H1 (cell line): Measurements from ENCODE around the gene CXXC5. TPM values are rescaled to one million over a fixed set of nuclear protein-coding genes. Genes with fewer than 3 reads are reported as not detected.

Experiments used
- CTCF ChIA-PET: fragments of 300-600 bp; sonication (Branson Sonifier 250); formaldehyde crosslinking; loops from one replicate; lab custom pipeline; 2021; ENCODE audit not compliant: partially characterized antibody; lab: Charles Lee
- POLR2A ChIA-PET: fragments of 300-600 bp; sonication (Branson Sonifier 250); formaldehyde crosslinking; loops from one replicate; lab custom pipeline; 2021; ENCODE audit warnings: inconsistent platforms; ENCODE audit not compliant: partially characterized antibody; lab: Charles Lee
- DNase-seq, 2 experiments: peaks; one replicate each; pipeline versions ENCODE4 v3.0.0 to v3.0.0-alpha.2; 2010 to 2022; ENCODE audit warnings: low spot score in 2 of 2, low read depth in 1 of 2, mixed read lengths in 1 of 2
- FAIRE-seq: peaks from 2 replicates; lab custom pipeline; 2011; peaks lifted over from hg19 to GRCh38; lab: Jason Lieb, UNC
- H2AFZ ChIP-seq: 2 replicates; pipeline ENCODE4 v1.8.1; 2012; ENCODE audit warnings: low read length, inconsistent platforms
- H2AK5ac ChIP-seq: 2 replicates; pipeline ENCODE4 v1.6.1; 2013; ENCODE audit warnings: low read depth, low read length
- H2BK120ac ChIP-seq: replicated peaks from 2 replicates; pipeline ENCODE3; 2013; ENCODE audit warnings: low read depth, low read length, inconsistent platforms
- H2BK12ac ChIP-seq: 2 replicates; pipeline ENCODE4 v1.6.1; 2013; ENCODE audit warnings: low read depth, low read length
- H2BK15ac ChIP-seq: 2 replicates; pipeline ENCODE4 v1.6.1; 2013; ENCODE audit warnings: low read length
- H2BK20ac ChIP-seq: 2 replicates; pipeline ENCODE4 v1.6.1; 2013; ENCODE audit warnings: low read length
- H2BK5ac ChIP-seq: 2 replicates; pipeline ENCODE4 v1.6.1; 2013; ENCODE audit warnings: low read depth, low read length
- H3K14ac ChIP-seq: 2 replicates; pipeline ENCODE4 v1.6.1; 2013; ENCODE audit warnings: inconsistent platforms; ENCODE audit not compliant: insufficient read length
- H3K18ac ChIP-seq: 2 replicates; pipeline ENCODE4 v1.6.1; 2013; ENCODE audit warnings: low read length; ENCODE audit errors: extremely low read depth
- H3K23ac ChIP-seq: 2 replicates; pipeline ENCODE4 v1.6.1; 2013; ENCODE audit warnings: inconsistent platforms; ENCODE audit not compliant: insufficient read length
- H3K23me2 ChIP-seq: 2 replicates; pipeline ENCODE4 v1.6.1; 2013; ENCODE audit warnings: low read depth, low read length
- H3K27ac ChIP-seq: 2 replicates; pipeline ENCODE4 v1.6.1; 2011; ENCODE audit warnings: low read depth, low read length, inconsistent platforms
- H3K27me3 ChIP-seq, 4 experiments: replicated peaks in 1 of 4; 1 replicate in 1 of 4; 2 replicates in 3 of 4; pipeline versions ENCODE4 v1.6.1 to v1.8.1; 2011 to 2013; ENCODE audit warnings: low read length in 3 of 4, mild to moderate bottlenecking in 3 of 4, inconsistent platforms in 2 of 4, mixed read lengths in 2 of 4, moderate library complexity in 1 of 4; ENCODE audit not compliant: control insufficient read depth in 3 of 4, insufficient read depth in 3 of 4; ENCODE audit errors: extremely low read depth in 1 of 4
- H3K36me3 ChIP-seq, 4 experiments: 2 replicates each; pipeline versions ENCODE4 v1.6.1 to v1.8.1; 2011 to 2013; ENCODE audit warnings: mild to moderate bottlenecking in 4 of 4, low read length in 3 of 4, moderate library complexity in 2 of 4, control low read depth in 1 of 4, inconsistent platforms in 1 of 4; ENCODE audit not compliant: insufficient read depth in 4 of 4, control insufficient read depth in 2 of 4
- H3K4ac ChIP-seq: replicated peaks from 2 replicates; pipeline ENCODE3; 2013; ENCODE audit warnings: low read length, low read depth, mixed read lengths, inconsistent platforms; ENCODE audit not compliant: insufficient read length
- H3K4me1 ChIP-seq, 4 experiments: replicated peaks in 1 of 4; 1 replicate in 1 of 4; 2 replicates in 3 of 4; pipeline versions ENCODE4 v1.6.1 to v1.8.1; 2011 to 2013; ENCODE audit warnings: low read length in 3 of 4, inconsistent platforms in 2 of 4, mixed read lengths in 1 of 4; ENCODE audit not compliant: insufficient read depth in 4 of 4, control insufficient read depth in 3 of 4
- H3K4me2 ChIP-seq, 2 experiments: 2 replicates each; pipeline versions ENCODE4 v1.6.1 to v1.8.1; 2011 to 2013; ENCODE audit warnings: low read depth in 2 of 2, low read length in 2 of 2, control low read depth in 1 of 2, inconsistent platforms in 1 of 2, mild to moderate bottlenecking in 1 of 2; ENCODE audit not compliant: insufficient read depth in 1 of 2
- H3K4me3 ChIP-seq, 4 experiments: fragments of 200-600, 300-600 bp in 1 of 4; sonication (generic), shearing (Covaris generic), sonication (Bioruptor Twin) in 1 of 4; 2 replicates each; pipeline versions ENCODE4 v1.5.1 to v1.8.1; 2011 to 2016; ENCODE audit warnings: low read length in 4 of 4, low read depth in 3 of 4, control low read depth in 2 of 4, inconsistent platforms in 2 of 4, mild to moderate bottlenecking in 2 of 4, mixed read lengths in 1 of 4, moderate library complexity in 1 of 4; ENCODE audit not compliant: insufficient read depth in 2 of 4; ENCODE audit errors: extremely low read depth in 1 of 4
- H3K56ac ChIP-seq: replicated peaks from 2 replicates; pipeline ENCODE3; 2013; ENCODE audit warnings: low read depth, mild to moderate bottlenecking, mixed read lengths, low read length, inconsistent platforms; ENCODE audit not compliant: insufficient read length
- H3K79me1 ChIP-seq: 2 replicates; pipeline ENCODE4 v1.6.1; 2013; ENCODE audit warnings: low read depth, low read length, control low read depth
- H3K79me2 ChIP-seq, 2 experiments: 2 replicates each; pipeline versions ENCODE4 v1.6.1 to v1.8.1; 2012 to 2013; ENCODE audit warnings: low read length in 2 of 2, mild to moderate bottlenecking in 2 of 2, inconsistent platforms in 1 of 2; ENCODE audit not compliant: insufficient read depth in 2 of 2, control insufficient read depth in 1 of 2
- H3K9ac ChIP-seq, 4 experiments: replicated peaks in 1 of 4; 1 replicate in 1 of 4; 2 replicates in 3 of 4; pipeline versions ENCODE4 v1.6.1 to v1.8.1; 2011 to 2013; ENCODE audit warnings: low read depth in 3 of 4, low read length in 3 of 4, control low read depth in 2 of 4, mild to moderate bottlenecking in 2 of 4, moderate library complexity in 2 of 4, inconsistent platforms in 1 of 4; ENCODE audit errors: extremely low read depth in 1 of 4
- H3K9me3 ChIP-seq, 2 experiments: 2 replicates each; pipeline versions ENCODE4 v1.6.1 to v1.8.1; 2012 to 2013; ENCODE audit warnings: mild to moderate bottlenecking in 2 of 2, moderate library complexity in 2 of 2, control low read depth in 1 of 2, inconsistent platforms in 1 of 2, low read depth in 1 of 2, low read length in 1 of 2, mixed read lengths in 1 of 2; ENCODE audit not compliant: insufficient read depth in 2 of 2
- H4K20me1 ChIP-seq, 2 experiments: replicated peaks in 1 of 2; 2 replicates each; pipeline versions ENCODE3 to v1.8.1; 2011 to 2013; ENCODE audit warnings: inconsistent platforms in 2 of 2, low read length in 2 of 2, mild to moderate bottlenecking in 1 of 2; ENCODE audit not compliant: insufficient read depth in 2 of 2, control insufficient read depth in 1 of 2
- H4K5ac ChIP-seq: 2 replicates; pipeline ENCODE4 v1.6.1; 2013; ENCODE audit warnings: low read length, low read depth, mixed read lengths, inconsistent platforms; ENCODE audit not compliant: insufficient read length
- H4K8ac ChIP-seq: 2 replicates; pipeline ENCODE4 v1.8.0; 2013; ENCODE audit warnings: mild to moderate bottlenecking, moderate library complexity, low read length, inconsistent platforms; ENCODE audit not compliant: insufficient read depth; ENCODE audit errors: extremely low read depth
- H4K91ac ChIP-seq: replicated peaks from 2 replicates; pipeline ENCODE3; 2013; ENCODE audit warnings: low read length, mixed read lengths, inconsistent platforms; ENCODE audit not compliant: insufficient read length
- BRCA1 ChIP-seq: IDR thresholded peaks from 2 replicates; pipeline ENCODE4 v1.6.1; 2012; ENCODE audit warnings: low read depth, low read length, improper control_type of control experiment
- CBX5 ChIP-seq: fragments of 300-800, 300-1000 bp; sonication (generic); IDR thresholded peaks from 2 replicates; pipeline ENCODE4 v1.7.1; 2016; ENCODE audit warnings: antibody characterized with exemption, low read length, low read depth
- CTCF ChIP-seq, 3 experiments: IDR thresholded peaks; 1 replicate in 2 of 3; 2 replicates in 1 of 3; pipeline versions ENCODE4 v1.5.1 to v1.6.1; 2011; ENCODE audit warnings: low read length in 3 of 3, mild to moderate bottlenecking in 3 of 3, inconsistent platforms in 2 of 3, low read depth in 1 of 3, moderate library complexity in 1 of 3; ENCODE audit not compliant: insufficient read depth in 1 of 3; ENCODE audit errors: control extremely low read depth in 1 of 3
- EGR1 ChIP-seq: IDR thresholded peaks from 2 replicates; pipeline ENCODE4 v1.6.1; 2011; ENCODE audit warnings: low read depth, low read length, borderline replicate concordance
- EP300 ChIP-seq, 2 experiments: IDR thresholded peaks; 1 replicate in 1 of 2; 2 replicates in 1 of 2; pipeline ENCODE4 v1.6.1; 2011 to 2012; ENCODE audit warnings: low read depth in 2 of 2, low read length in 2 of 2, mild to moderate bottlenecking in 2 of 2, borderline replicate concordance in 1 of 2, inconsistent platforms in 1 of 2, moderate library complexity in 1 of 2
- JUND ChIP-seq: IDR thresholded peaks from 2 replicates; pipeline ENCODE4 v1.6.1; 2011; ENCODE audit warnings: mild to moderate bottlenecking, improper control_type of control experiment, low read length
- PHF8 ChIP-seq: fragments of 200-600 bp; sonication (generic); conservative IDR thresholded peaks from 2 replicates; pipeline ENCODE4 v1.7.1; 2012; ENCODE audit warnings: low read depth, mild to moderate bottlenecking, inconsistent platforms, low read length, moderate library complexity
- SP4 ChIP-seq: IDR thresholded peaks from 2 replicates; pipeline ENCODE4 v1.6.1; 2012; ENCODE audit warnings: low read length, inconsistent platforms
- TEAD4 ChIP-seq: IDR thresholded peaks from 2 replicates; pipeline ENCODE4 v1.6.1; 2012; ENCODE audit warnings: low read depth, low read length, inconsistent platforms, mixed read lengths
- WGBS, 2 experiments: shearing (Covaris generic) in 1 of 2; methylation state at CpG; one replicate each; pipeline versions ENCODE4 v1.1.6 to v1.1.7; 2013 to 2015; ENCODE audit warnings: low lambda C conversion rate in 2 of 2, mixed read lengths in 2 of 2, inconsistent platforms in 1 of 2, low coverage in 1 of 2, missing lambda C conversion rate in 1 of 2; ENCODE audit not compliant: insufficient replicate concordance in 2 of 2, insufficient coverage in 1 of 2, insufficient read length in 1 of 2; ENCODE audit errors: extremely low coverage in 1 of 2, missing lambda C conversion rate in 1 of 2; 5-methylcytosine and 5-hydroxymethylcytosine counted together
- polyA plus RNA-seq, 7 experiments: library from polyadenylated mRNA; depleted of rRNA in 3 of 7; stranded (reverse) in 5 of 7; unstranded in 2 of 7; fragments of >200 nt in 5 of 7; fragments of 200-250 nt in 2 of 7; gene quantifications; 1 replicate in 5 of 7; 2 replicates in 1 of 7; 4 replicates in 1 of 7; pipeline versions ENCODE4 v1.2.1 to v1.2.3, GENCODE V29; 2011 to 2013; ENCODE audit warnings: missing spikeins in 2 of 7, mixed read lengths in 2 of 7
- total RNA-seq: library from RNA; stranded (reverse); fragmentation: NEBNext Ultra II Directional; extraction: Animal tissue kit (Norgen Biotek cat#: 25700); gene quantifications from 2 replicates; pipeline ENCODE4 v1.2.1, GENCODE V29; 2021

CXXC5 gene
- total and polyA plus RNA-seq, 2 of the 8 experiments (the other 6 are each of a cell fraction or from before 2014, with no cell fraction given) = 61.4 to 74.0 TPM

- H3K36me3 ChIP-seq = no peaks in the 10 kb centered on the region
- no peak overlapping the region for H2BK5ac ChIP-seq
- H4K8ac ChIP-seq = peak overlapping the region; percentile 92
- H4K91ac ChIP-seq = peak overlapping the region; percentile 40
- ChIA-PET CTCF (interaction anchor here (0.6 to 14.5 kb wide), 16 partner anchors 10 to 152 kb away, joined by 3 to 224 read pairs (median 5); no protein-coding TSS in a partner anchor), POLR2A (interaction anchor here (0.7 to 14.7 kb wide), 16 partner anchors 10 to 103 kb away, joined by 3 to 212 read pairs (median 6); no protein-coding TSS in a partner anchor)
- H2BK20ac ChIP-seq = no peak overlapping the region
- peak overlapping the region in 3 of 4 experiments; percentile 33 to 67 (median 62); a peak in 5 of 7 replicates for H3K9ac ChIP-seq
- no peak overlapping the region for H2BK120ac ChIP-seq
- 1% methylated on average over 28 of the region's 48 CpGs; no CpG with 5 or more reads in 1 of the 2 experiments for WGBS, 2 experiments
- H3K23ac ChIP-seq = no peak overlapping the region
- DNase-seq (no peak), FAIRE-seq (no peak)
- H2AK5ac ChIP-seq = no peak overlapping the region
- H3K4me2 ChIP-seq = peak overlapping the region; percentile 91 to 97
- H3K9me3 ChIP-seq = no peaks in the 10 kb centered on the region
- H3K23me2 ChIP-seq = peaks cover 24% of the 10 kb centered on the region
- H3K79me1 ChIP-seq = peaks cover 31% of the 10 kb centered on the region
- no peak overlapping the region for H4K5ac ChIP-seq
- peak overlapping the region; percentile 40 for H3K56ac ChIP-seq
- peaks cover 3 to 23% (median 16%) of the 10 kb centered on the region in 4 experiments for H3K27me3 ChIP-seq
- peak overlapping the region; percentile 38; the same call in 1 of the 2 replicates for H3K27ac ChIP-seq
- H2BK12ac ChIP-seq = no peak overlapping the region
- no peak overlapping the region for H2AFZ ChIP-seq
- peaks cover 26 to 35% of the 10 kb centered on the region in 2 experiments for H4K20me1 ChIP-seq
- peaks cover 20 to 53% (median 46%) of the 10 kb centered on the region in 4 experiments for H3K4me1 ChIP-seq
- peak overlapping the region; percentile 81 to 91 (median 90) for H3K4me3 ChIP-seq
- no peak overlapping the region for H3K4ac ChIP-seq
- H3K79me2 ChIP-seq = peaks cover 33 to 60% of the 10 kb centered on the region in 2 experiments
- H3K18ac ChIP-seq = peak overlapping the region; percentile 93; the same call in 1 of the 2 replicates
- no peak overlapping the region for H2BK15ac ChIP-seq
- H3K14ac ChIP-seq = no peak overlapping the region
- TF ChIP-seq JUND = 0 out of 2 replicates have a peak, but pooled peaks have one; percentile 36
- 0 out of 3 replicates have a peak, but pooled peaks of 1 of the 2 experiments have one; percentile 27 for TF ChIP-seq EP300 (IDR thresholded peaks at IDR 0.05; ENCODE audit: borderline replicate concordance in 1 of 2, low read depth in 2 of 2, low read length in 2 of 2)
- TF ChIP-seq SP4 = no peak
- peak; percentile 50; the same call in 1 of the 2 replicates for TF ChIP-seq EGR1
- no peak for TF ChIP-seq CBX5
- no peak for TF ChIP-seq TEAD4
- no peak for TF ChIP-seq BRCA1
- peak in 1 of 3 experiments; percentile 21; a peak in 1 of 4 replicates for TF ChIP-seq CTCF (IDR thresholded peaks at IDR 0.05; ENCODE audit: control extremely low read depth in 1 of 3, insufficient read depth in 1 of 3, low read depth in 1 of 3, low read length in 3 of 3)
- TF ChIP-seq PHF8 = no peak
These were observed 2.0 kb downstream of the CXXC5 start for GRCh38 chr5:139650031-139650688.
